ENCODE results near the gene ARHGAP10.

Gene ARHGAP10

GRCh38 chr4:148103597-148104355 is 371.9 kb downstream of the ARHGAP10 start:
- TF ChIP-seq CTCF (conservative IDR thresholded peaks at IDR 0.05): no peak
- no peak overlapping the region for H3K27ac ChIP-seq

GRCh38 chr4:148108766-148109165 is 376.9 kb downstream of the ARHGAP10 start:
- no peak for TF ChIP-seq CTCF (conservative IDR thresholded peaks at IDR 0.05)
- H3K27ac ChIP-seq: no peak overlapping the region

GRCh38 chr4:148109216-148109615 is 377.3 kb downstream of the ARHGAP10 start:
- no peak overlapping the region for H3K27ac ChIP-seq
- TF ChIP-seq CTCF (conservative IDR thresholded peaks at IDR 0.05): no peak

GRCh38 chr4:148110169-148110568 is 378.3 kb downstream of the ARHGAP10 start:
- no peak for TF ChIP-seq CTCF (conservative IDR thresholded peaks at IDR 0.05)
- no peak overlapping the region for H3K27ac ChIP-seq

- no peak for TF ChIP-seq CTCF (conservative IDR thresholded peaks at IDR 0.05)
- no peak overlapping the region for H3K27ac ChIP-seq
Measured at GRCh38 chr4:148112231-148112982, 380.5 kb downstream of the ARHGAP10 start.

GRCh38 chr4:148114436-148114835 is 382.5 kb downstream of the ARHGAP10 start:
- no peak for TF ChIP-seq CTCF (conservative IDR thresholded peaks at IDR 0.05)
- H3K27ac ChIP-seq: no peak overlapping the region

GRCh38 chr4:148116264-148116663 is 384.4 kb downstream of the ARHGAP10 start:
- TF ChIP-seq CTCF (conservative IDR thresholded peaks at IDR 0.05): no peak
- H3K27ac ChIP-seq: no peak overlapping the region

All from VCaP (cell line).